ENCODE measurements around the gene KCNQ1OT1.

GRCh38 chr11:2576111-2576510, 123.7 kb downstream of the KCNQ1OT1 start:
- TF ChIP-seq TEAD4 (IDR thresholded peaks at IDR 0.05; ENCODE audit: borderline replicate concordance, insufficient read depth) (no peak), USF2 (IDR thresholded peaks at IDR 0.05; ENCODE audit: borderline replicate concordance, low read depth, low read length) (no peak), JUND (IDR thresholded peaks at IDR 0.05) (no peak), CTCF (IDR thresholded peaks at IDR 0.05) (no peak), YY1 (IDR thresholded peaks at IDR 0.05; ENCODE audit: low read depth) (no peak), RCOR1 (IDR thresholded peaks at IDR 0.05; ENCODE audit: low read length) (no peak), EZH2phosphoT487 (IDR thresholded peaks at IDR 0.05; ENCODE audit: borderline replicate concordance, low read depth) (no peak), EP300 (IDR thresholded peaks at IDR 0.05; ENCODE audit: borderline replicate concordance in 1 of 2, low read depth in 1 of 2, low read length in 1 of 2) (no peak), MXI1 (IDR thresholded peaks at IDR 0.05; ENCODE audit: low read depth, low read length) (no peak), REST (IDR thresholded peaks at IDR 0.05; ENCODE audit: low read depth, low read length) (no peak), MAX (IDR thresholded peaks at IDR 0.05; ENCODE audit: low read depth) (no peak), SIN3A (IDR thresholded peaks at IDR 0.05; ENCODE audit: borderline replicate concordance, low read depth, low read length) (no peak), TAF1 (IDR thresholded peaks at IDR 0.05; ENCODE audit: borderline replicate concordance, low read depth, low read length) (no peak), POLR2AphosphoS5 (IDR thresholded peaks at IDR 0.05; ENCODE audit: low read depth, low read length) (no peak)

Data from SK-N-SH (cell line).